Stimulated activated CD8-positive, alpha-beta memory T cell treated with anti-CD3 and anti-CD28 coated beads, Interleukin-4, amount 100 ng/mL, for 4 hours (primary cell): Measurements from ENCODE around the gene KDM7A.
"Not testable (repeated sequence)": the region's sequence is repeated elsewhere in the genome, so short reads cannot be mapped to it uniquely, and the experiment has no call there.

ENCODE experiments used
- DNase-seq, 2 donors: peaks; one replicate each; pipeline ENCODE4 v3.0.0-alpha.2; 2020; ENCODE audit warnings: low read depth in 2 of 2, low spot score in 1 of 2

Gene KDM7A

GRCh38 chr7:140160308-140160707, 16.5 kb downstream of the KDM7A start:
- DNase-seq = no peak

- DNase-seq = no peak
Observed at GRCh38 chr7:140159497-140159896, 17.3 kb downstream of the KDM7A start.

- no peak for DNase-seq
Observed at GRCh38 chr7:140156460-140157080, 20.2 kb downstream of the KDM7A start.

GRCh38 chr7:140155428-140155827, 21.4 kb downstream of the KDM7A start:
- DNase-seq = no peak

GRCh38 chr7:140153666-140154161, 23.1 kb downstream of the KDM7A start:
- no peak for DNase-seq

GRCh38 chr7:140146574-140146973, 30.2 kb downstream of the KDM7A start:
- no peak for DNase-seq

GRCh38 chr7:140145709-140146108, 31.1 kb downstream of the KDM7A start:
- DNase-seq = no peak

GRCh38 chr7:140144821-140145220, 32.0 kb downstream of the KDM7A start:
- DNase-seq = no peak

GRCh38 chr7:140143997-140144396, 32.8 kb downstream of the KDM7A start:
- no peak for DNase-seq

GRCh38 chr7:140142031-140142430, 34.8 kb downstream of the KDM7A start:
- no peak for DNase-seq

GRCh38 chr7:140141256-140141655, 35.5 kb downstream of the KDM7A start:
- no peak for DNase-seq

- no peak for DNase-seq
Observed at GRCh38 chr7:140137078-140137477, 39.7 kb downstream of the KDM7A start.

- no peak for DNase-seq
Observed at GRCh38 chr7:140136073-140136472, 40.7 kb downstream of the KDM7A start.

GRCh38 chr7:140134039-140134438, 42.7 kb downstream of the KDM7A start:
- no peak for DNase-seq

- DNase-seq = no peak
Observed at GRCh38 chr7:140127360-140128127, 49.2 kb downstream of the KDM7A start.

- DNase-seq = no peak
Observed at GRCh38 chr7:140126435-140127034, 50.2 kb downstream of the KDM7A start.

GRCh38 chr7:140122965-140123364, 53.8 kb downstream of the KDM7A start:
- no peak for DNase-seq

GRCh38 chr7:140121326-140121725, 55.5 kb downstream of the KDM7A start:
- DNase-seq = no peak

- DNase-seq = not testable (repeated sequence)
Observed at GRCh38 chr7:140114817-140115216, 62.0 kb downstream of the KDM7A start.

GRCh38 chr7:140108777-140109176, 68.0 kb downstream of the KDM7A start:
- DNase-seq = not testable (repeated sequence)

- no peak for DNase-seq
Observed at GRCh38 chr7:140096459-140096858, 80.3 kb downstream of the KDM7A start.

- DNase-seq = no peak
Observed at GRCh38 chr7:140093375-140093774, 83.4 kb downstream of the KDM7A start.
